Caco-2 (cell line): ENCODE results near the gene DCUN1D3. TPM values are rescaled to one million over a fixed set of nuclear protein-coding genes. Genes with fewer than 3 reads are reported as not detected.

Experiments
- BruUV-seq: library from RNA; stranded (reverse); fragments of 400-500 nt; replicated peaks from 2 replicates; lab custom pipeline; 2021; lab: Mats Ljungman, UMichigan
- CTCF ChIA-PET: fragments of 300-600 bp; sonication (Branson Sonifier 250); formaldehyde crosslinking; loops from one replicate; lab custom pipeline; 2022; ENCODE audit warnings: antibody characterized with exemption; lab: Charles Lee
- POLR2A ChIA-PET: fragments of 300-600 bp; sonication (Branson Sonifier 250); formaldehyde crosslinking; loops from one replicate; lab custom pipeline; 2022; ENCODE audit warnings: antibody characterized with exemption; lab: Charles Lee
- DNase-seq, 2 experiments: peaks; one replicate each; pipeline versions ENCODE4 v3.0.0 to v3.0.0-alpha.2; 2020 to 2022
- H3K27me3 ChIP-seq: replicated peaks from 2 replicates; pipeline ENCODE4 v1.6.0; 2011; ENCODE audit warnings: low read length; ENCODE audit not compliant: control insufficient read depth, insufficient read depth
- H3K36me3 ChIP-seq: 2 replicates; pipeline ENCODE4 v1.5.1; 2011; ENCODE audit warnings: low read length; ENCODE audit not compliant: control insufficient read depth, insufficient read depth
- H3K4me1 ChIP-seq: fragments of 250-450 bp; sonication (Bioruptor Pico); 2 replicates; pipeline ENCODE4 v1.5.1; 2020; ENCODE audit warnings: mild to moderate bottlenecking
- H3K4me3 ChIP-seq: 2 replicates; pipeline ENCODE4 v1.5.1; 2011; ENCODE audit warnings: low read depth, mild to moderate bottlenecking, control low read depth, low read length
- H3K9me3 ChIP-seq: fragments of 250-450 bp; sonication (Bioruptor Pico); 2 replicates; pipeline ENCODE4 v1.5.1; 2020; ENCODE audit warnings: mild to moderate bottlenecking, moderate library complexity
- H3K27ac Mint-ChIP-seq: one replicate; pipeline ENCODE4 v1.8.0; 2022; ENCODE audit warnings: mixed read lengths; ENCODE audit not compliant: unreplicated experiment
- H3K27me3 Mint-ChIP-seq: one replicate; pipeline ENCODE4 v1.8.0; 2022; ENCODE audit warnings: mixed read lengths; ENCODE audit not compliant: insufficient read depth, unreplicated experiment
- H3K36me3 Mint-ChIP-seq: one replicate; pipeline ENCODE4 v1.8.0; 2022; ENCODE audit warnings: mild to moderate bottlenecking, mixed read lengths; ENCODE audit not compliant: insufficient read depth, unreplicated experiment
- H3K4me1 Mint-ChIP-seq: one replicate; pipeline ENCODE4 v1.8.0; 2022; ENCODE audit warnings: low read depth, mixed read lengths; ENCODE audit not compliant: unreplicated experiment
- H3K4me3 Mint-ChIP-seq: one replicate; pipeline ENCODE4 v1.8.0; 2022; ENCODE audit warnings: mild to moderate bottlenecking, moderate library complexity, mixed read lengths; ENCODE audit not compliant: unreplicated experiment
- H3K9me3 Mint-ChIP-seq: one replicate; pipeline ENCODE4 v1.8.0; 2022; ENCODE audit warnings: mixed read lengths; ENCODE audit not compliant: unreplicated experiment
- intact Hi-C: fragments of 100-400 bp; cut with micrococcal nuclease; formaldehyde crosslinking; loops from one replicate; pipeline ENCODE4 v1.10.0; 2022; ENCODE audit not compliant: unreplicated experiment
- total RNA-seq: library from RNA; stranded (reverse); gene quantifications from 2 replicates; pipeline ENCODE4 v1.2.3, GENCODE V29; 2022
- TF ChIP-seq, protein P1 (sequence below), 2 experiments: fragments of 200-600 bp in 1 of 2; IDR thresholded peaks; 1 replicate in 1 of 2; 2 replicates in 1 of 2; pipeline versions ENCODE4 v1.5.1 to v1.8.0; 2011 to 2022; ENCODE audit warnings: antibody characterized with exemption in 1 of 2, control low read depth in 1 of 2, inconsistent platforms in 1 of 2, low read depth in 1 of 2, low read length in 1 of 2, mild to moderate bottlenecking in 1 of 2, moderate library complexity in 1 of 2; ENCODE audit not compliant: insufficient read depth in 1 of 2, severe bottlenecking in 1 of 2, unreplicated experiment in 1 of 2

DCUN1D3 gene
- total RNA-seq, 1 experiment from 2014 or later, result 19.2 TPM

DNA sequence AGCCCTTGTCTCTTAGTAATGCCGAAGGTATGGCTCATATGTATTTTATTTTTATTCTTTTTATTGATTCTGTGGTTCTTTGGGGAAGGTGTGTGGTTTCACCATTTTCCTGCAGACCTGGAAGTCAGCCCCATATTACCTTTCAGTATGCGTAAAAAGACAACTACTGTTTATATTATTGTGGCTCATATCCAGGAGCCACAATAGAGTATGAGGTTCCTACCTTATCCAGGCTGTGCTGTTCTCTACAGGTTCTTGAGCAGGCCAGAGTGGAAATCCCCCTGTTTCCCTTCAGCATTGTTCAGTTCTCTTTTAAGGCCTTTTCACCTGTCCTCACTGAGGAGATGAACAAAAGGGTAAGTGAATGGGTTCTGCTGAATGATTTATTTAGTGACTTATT is 60.7 kb downstream of the DCUN1D3 start:
- Mint-ChIP-seq H3K27ac (no peak overlapping the region), H3K9me3 (peaks cover 16% of the 10 kb centered on the region), H3K4me3 (no peak overlapping the region), H3K27me3 (no peaks in the 10 kb centered on the region), H3K36me3 (peaks cover 6% of the 10 kb centered on the region), H3K4me1 (no peaks in the 10 kb centered on the region)
- DNase-seq, result no peak
- no TSS peak for BruUV-seq
- TF ChIP-seq, protein P1, sequence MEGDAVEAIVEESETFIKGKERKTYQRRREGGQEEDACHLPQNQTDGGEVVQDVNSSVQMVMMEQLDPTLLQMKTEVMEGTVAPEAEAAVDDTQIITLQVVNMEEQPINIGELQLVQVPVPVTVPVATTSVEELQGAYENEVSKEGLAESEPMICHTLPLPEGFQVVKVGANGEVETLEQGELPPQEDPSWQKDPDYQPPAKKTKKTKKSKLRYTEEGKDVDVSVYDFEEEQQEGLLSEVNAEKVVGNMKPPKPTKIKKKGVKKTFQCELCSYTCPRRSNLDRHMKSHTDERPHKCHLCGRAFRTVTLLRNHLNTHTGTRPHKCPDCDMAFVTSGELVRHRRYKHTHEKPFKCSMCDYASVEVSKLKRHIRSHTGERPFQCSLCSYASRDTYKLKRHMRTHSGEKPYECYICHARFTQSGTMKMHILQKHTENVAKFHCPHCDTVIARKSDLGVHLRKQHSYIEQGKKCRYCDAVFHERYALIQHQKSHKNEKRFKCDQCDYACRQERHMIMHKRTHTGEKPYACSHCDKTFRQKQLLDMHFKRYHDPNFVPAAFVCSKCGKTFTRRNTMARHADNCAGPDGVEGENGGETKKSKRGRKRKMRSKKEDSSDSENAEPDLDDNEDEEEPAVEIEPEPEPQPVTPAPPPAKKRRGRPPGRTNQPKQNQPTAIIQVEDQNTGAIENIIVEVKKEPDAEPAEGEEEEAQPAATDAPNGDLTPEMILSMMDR (IDR thresholded peaks at IDR 0.05; ENCODE audit: insufficient read depth in 1 of 2, low read depth in 1 of 2, low read length in 1 of 2, severe bottlenecking in 1 of 2, unreplicated experiment in 1 of 2), result no peak
- Histone ChIP-seq H3K4me1 (no peaks in the 10 kb centered on the region), H3K9me3 (no peaks in the 10 kb centered on the region), H3K4me3 (no peak overlapping the region), H3K36me3 (no peaks in the 10 kb centered on the region), H3K27me3 (no peaks in the 10 kb centered on the region)
- POLR2A ChIA-PET, result no interaction called here
- CTCF ChIA-PET, result no interaction called here
- intact Hi-C loops, result no loop called here

DNA sequence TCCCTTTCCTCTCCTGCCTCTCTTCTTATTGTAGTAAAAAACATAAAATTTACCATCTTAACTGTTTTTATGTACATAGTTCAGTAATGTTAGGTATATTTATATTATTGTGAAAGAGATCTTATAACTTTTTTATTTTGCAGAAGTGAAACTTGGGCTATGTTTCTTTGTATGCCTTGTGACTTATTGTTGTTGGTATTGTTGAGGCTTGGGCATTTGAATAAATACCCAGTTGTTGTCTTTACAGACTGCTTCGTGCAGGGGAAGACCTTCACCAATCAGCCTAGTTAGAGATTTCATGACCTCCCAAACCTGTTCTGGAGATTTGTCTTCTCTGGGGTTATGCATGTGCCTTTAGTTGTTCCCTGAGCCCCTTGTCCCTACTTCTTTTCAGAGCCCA is 61.9 kb downstream of the DCUN1D3 start:
- TF ChIP-seq, protein P1 (IDR thresholded peaks at IDR 0.05; ENCODE audit: insufficient read depth in 1 of 2, low read depth in 1 of 2, low read length in 1 of 2, severe bottlenecking in 1 of 2, unreplicated experiment in 1 of 2), result no peak
- CTCF ChIA-PET, result no interaction called here
- POLR2A ChIA-PET, result no interaction called here
- H3K27ac Mint-ChIP-seq, result no peak overlapping the region
- H3K9me3 Mint-ChIP-seq, result peaks cover 16% of the 10 kb centered on the region
- no peaks in the 10 kb centered on the region for H3K27me3 Mint-ChIP-seq
- no peak overlapping the region for H3K4me3 Mint-ChIP-seq
- Histone ChIP-seq H3K36me3 (no peaks in the 10 kb centered on the region), H3K9me3 (no peaks in the 10 kb centered on the region), H3K4me1 (no peaks in the 10 kb centered on the region), H3K4me3 (no peak overlapping the region), H3K27me3 (no peaks in the 10 kb centered on the region)
- BruUV-seq, result no TSS peak
- intact Hi-C loops, result no loop called here
- no peak for DNase-seq
- H3K4me1 Mint-ChIP-seq, result no peaks in the 10 kb centered on the region
- peaks cover 6% of the 10 kb centered on the region for H3K36me3 Mint-ChIP-seq

DNA sequence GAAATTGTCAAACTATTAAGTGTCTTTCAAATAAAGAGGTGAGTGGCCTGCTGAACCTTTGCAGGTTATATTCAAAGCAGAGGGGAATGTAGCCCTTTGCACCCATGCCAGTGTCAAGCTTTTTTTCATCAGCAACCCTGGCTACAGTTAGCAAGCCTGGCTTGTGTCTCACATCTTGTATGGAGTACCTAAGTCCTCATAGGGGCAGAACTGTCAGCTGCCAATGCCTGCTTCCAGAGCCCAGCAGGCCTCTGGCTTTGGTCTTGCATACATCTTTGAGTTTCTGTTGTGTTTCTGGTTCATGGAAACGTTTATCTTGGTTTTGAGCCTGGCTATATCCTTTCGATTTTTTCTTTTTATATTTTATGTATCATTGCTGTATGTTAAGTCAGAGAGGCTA is 67.1 kb downstream of the DCUN1D3 start:
- intact Hi-C loops, result no loop called here
- Histone ChIP-seq H3K27me3 (no peaks in the 10 kb centered on the region), H3K36me3 (no peaks in the 10 kb centered on the region), H3K4me3 (no peak overlapping the region), H3K4me1 (no peaks in the 10 kb centered on the region), H3K9me3 (no peaks in the 10 kb centered on the region)
- H3K4me1 Mint-ChIP-seq, result no peaks in the 10 kb centered on the region
- H3K36me3 Mint-ChIP-seq, result no peaks in the 10 kb centered on the region
- H3K4me3 Mint-ChIP-seq, result no peak overlapping the region
- TF ChIP-seq, protein P1 (IDR thresholded peaks at IDR 0.05; ENCODE audit: insufficient read depth in 1 of 2, low read depth in 1 of 2, low read length in 1 of 2, severe bottlenecking in 1 of 2, unreplicated experiment in 1 of 2), result no peak
- ChIA-PET POLR2A (no interaction called here), CTCF (no interaction called here)
- no peak overlapping the region for H3K27ac Mint-ChIP-seq
- peaks cover 16% of the 10 kb centered on the region for H3K9me3 Mint-ChIP-seq
- BruUV-seq, result no TSS peak
- DNase-seq, result no peak
- no peaks in the 10 kb centered on the region for H3K27me3 Mint-ChIP-seq
